Keratinocyte (primary cell): ENCODE measurements around the gene KLK3. TPM values are rescaled to one million over a fixed set of nuclear protein-coding genes. Genes with fewer than 3 reads are reported as not detected.

Experiments used
- DNase-seq: peaks from one replicate; pipeline ENCODE4 v3.0.0-alpha.2; 2011; ENCODE audit warnings: low read depth, missing footprints, low spot score
- FAIRE-seq: peaks from 2 replicates; lab custom pipeline; 2011; peaks lifted over from hg19 to GRCh38; lab: Jason Lieb, UNC
- H2AFZ ChIP-seq: 2 replicates; pipeline ENCODE4 v1.6.0; 2012; ENCODE audit warnings: low read length, control low read depth, inconsistent platforms; ENCODE audit not compliant: control insufficient read depth
- H3K27ac ChIP-seq: 2 replicates; pipeline ENCODE4 v1.5.1; 2011; ENCODE audit warnings: low read length; ENCODE audit not compliant: control insufficient read depth, insufficient read depth
- H3K27me3 ChIP-seq: 3 replicates; pipeline ENCODE4 v1.6.0; 2011; ENCODE audit warnings: low read length; ENCODE audit not compliant: control insufficient read depth, insufficient read depth; ENCODE audit errors: extremely low read depth
- H3K36me3 ChIP-seq, 2 experiments: 2 replicates in 1 of 2; 3 replicates in 1 of 2; pipeline ENCODE4 v1.5.1; 2011; ENCODE audit warnings: low read length in 2 of 2, mild to moderate bottlenecking in 1 of 2; ENCODE audit not compliant: control insufficient read depth in 2 of 2, insufficient read depth in 2 of 2; ENCODE audit errors: extremely low read depth in 1 of 2
- H3K4me1 ChIP-seq: 3 replicates; pipeline ENCODE4 v1.5.1; 2011; ENCODE audit warnings: low read length; ENCODE audit not compliant: control insufficient read depth, insufficient read depth; ENCODE audit errors: extremely low read depth
- H3K4me2 ChIP-seq: 3 replicates; pipeline ENCODE4 v1.6.0; 2011; ENCODE audit warnings: low read depth, low read length; ENCODE audit not compliant: control insufficient read depth, insufficient read depth; ENCODE audit errors: extremely low read depth
- H3K4me3 ChIP-seq, 3 experiments: fragments of 200-600 bp in 1 of 3; sonication (generic) in 1 of 3; 2 replicates in 2 of 3; 3 replicates in 1 of 3; pipeline ENCODE4 v1.5.1; 2011 to 2016; ENCODE audit warnings: low read length in 3 of 3, mild to moderate bottlenecking in 3 of 3, control low read depth in 2 of 3, inconsistent platforms in 1 of 3, low read depth in 1 of 3, mixed read lengths in 1 of 3, mixed run types in 1 of 3, moderate library complexity in 1 of 3; ENCODE audit not compliant: control insufficient read depth in 2 of 3, insufficient read depth in 2 of 3; ENCODE audit errors: extremely low read depth in 1 of 3
- H3K79me2 ChIP-seq: 2 replicates; pipeline ENCODE4 v1.6.0; 2012; ENCODE audit warnings: low read length; ENCODE audit not compliant: control insufficient read depth, insufficient read depth
- H3K9ac ChIP-seq: 3 replicates; pipeline ENCODE4 v1.6.0; 2011; ENCODE audit warnings: low read length; ENCODE audit not compliant: control insufficient read depth, insufficient read depth; ENCODE audit errors: extremely low read depth
- H3K9me1 ChIP-seq: 3 replicates; pipeline ENCODE4 v1.6.0; 2011; ENCODE audit warnings: low read length; ENCODE audit not compliant: control insufficient read depth, insufficient read depth; ENCODE audit errors: extremely low read depth
- H3K9me3 ChIP-seq: 2 replicates; pipeline ENCODE4 v1.5.1; 2012; ENCODE audit warnings: low read depth, low read length; ENCODE audit not compliant: control insufficient read depth
- H4K20me1 ChIP-seq: 3 replicates; pipeline ENCODE4 v1.6.0; 2011; ENCODE audit warnings: low read length; ENCODE audit not compliant: control insufficient read depth, insufficient read depth; ENCODE audit errors: extremely low read depth
- EZH2 ChIP-seq: IDR thresholded peaks from one replicate; pipeline ENCODE4 v1.6.1; 2012; ENCODE audit warnings: inconsistent platforms, mild to moderate bottlenecking, low read length, moderate library complexity
- dilution Hi-C: fragments of 300-500 bp; cut with MboI; formaldehyde crosslinking; loops from one replicate; pipeline ENCODE4 v1.7.0; 2020; ENCODE audit warnings: low sequenced_read_pairs; ENCODE audit not compliant: extremely low pct_ligation_motif_present
- polyA plus RNA-seq, 5 experiments: library from polyadenylated mRNA; depleted of rRNA in 3 of 5; stranded (reverse) in 3 of 5; stranded (forward) in 1 of 5; unstranded in 1 of 5; fragments of >200 nt; gene quantifications; 1 replicate in 1 of 5; 2 replicates in 3 of 5; 3 replicates in 1 of 5; pipeline versions ENCODE4 v1.2.1 to v1.2.3, GENCODE V29; 2011 to 2012; ENCODE audit warnings: missing spikeins in 2 of 5, low read depth in 1 of 5, low replicate concordance in 1 of 5
- TF ChIP-seq, protein P1 (sequence below), 3 experiments: IDR thresholded peaks in 1 of 3; conservative IDR thresholded peaks in 1 of 3; optimal IDR thresholded peaks in 1 of 3; 2 replicates in 2 of 3; 3 replicates in 1 of 3; pipeline versions ENCODE3 to v1.5.1; 2011; ENCODE audit warnings: low read length in 3 of 3, mild to moderate bottlenecking in 3 of 3, moderate library complexity in 2 of 3, control low read depth in 1 of 3, inconsistent platforms in 1 of 3; ENCODE audit not compliant: insufficient read depth in 2 of 3; ENCODE audit errors: extremely low read depth in 1 of 3

The KLK3 gene
- polyA plus RNA-seq, 1 donor (not counting 4 experiments of a cell fraction or from before 2014, with no cell fraction given) = not detected

DNA sequence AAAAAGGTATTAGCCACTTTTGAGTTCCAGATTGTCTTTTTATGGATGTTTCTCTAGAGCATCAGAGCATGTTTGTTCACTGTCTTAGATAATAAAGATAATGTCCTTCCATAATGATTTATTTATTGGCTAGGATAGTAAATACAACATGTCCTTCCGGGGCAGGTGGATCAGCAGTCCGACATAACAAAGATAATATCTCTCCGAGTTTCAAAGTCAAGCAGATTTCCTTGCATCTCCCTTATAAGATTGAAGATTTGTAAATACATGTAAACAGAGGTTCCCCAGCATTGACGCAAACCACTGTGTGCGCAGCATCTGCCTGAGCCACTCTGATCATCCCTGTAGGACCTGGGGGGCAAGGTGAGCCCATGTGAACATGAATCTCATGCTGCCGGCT, 12.6 kb upstream of the KLK3 start:
- DNase-seq (no peak), FAIRE-seq (no peak)
- Histone ChIP-seq H3K9me1 (no peaks in the 10 kb centered on the region), H2AFZ (no peak overlapping the region), H3K4me1 (peaks cover 2% of the 10 kb centered on the region), H3K9ac (no peak overlapping the region), H4K20me1 (no peaks in the 10 kb centered on the region), H3K9me3 (no peaks in the 10 kb centered on the region), H3K4me3 (no peak overlapping the region), H3K36me3 (no peaks in the 10 kb centered on the region), H3K79me2 (no peaks in the 10 kb centered on the region), H3K4me2 (no peak overlapping the region), H3K27ac (no peak overlapping the region), H3K27me3 (peaks cover 9% of the 10 kb centered on the region)
- no peak for TF ChIP-seq EZH2
- TF ChIP-seq, protein P1, sequence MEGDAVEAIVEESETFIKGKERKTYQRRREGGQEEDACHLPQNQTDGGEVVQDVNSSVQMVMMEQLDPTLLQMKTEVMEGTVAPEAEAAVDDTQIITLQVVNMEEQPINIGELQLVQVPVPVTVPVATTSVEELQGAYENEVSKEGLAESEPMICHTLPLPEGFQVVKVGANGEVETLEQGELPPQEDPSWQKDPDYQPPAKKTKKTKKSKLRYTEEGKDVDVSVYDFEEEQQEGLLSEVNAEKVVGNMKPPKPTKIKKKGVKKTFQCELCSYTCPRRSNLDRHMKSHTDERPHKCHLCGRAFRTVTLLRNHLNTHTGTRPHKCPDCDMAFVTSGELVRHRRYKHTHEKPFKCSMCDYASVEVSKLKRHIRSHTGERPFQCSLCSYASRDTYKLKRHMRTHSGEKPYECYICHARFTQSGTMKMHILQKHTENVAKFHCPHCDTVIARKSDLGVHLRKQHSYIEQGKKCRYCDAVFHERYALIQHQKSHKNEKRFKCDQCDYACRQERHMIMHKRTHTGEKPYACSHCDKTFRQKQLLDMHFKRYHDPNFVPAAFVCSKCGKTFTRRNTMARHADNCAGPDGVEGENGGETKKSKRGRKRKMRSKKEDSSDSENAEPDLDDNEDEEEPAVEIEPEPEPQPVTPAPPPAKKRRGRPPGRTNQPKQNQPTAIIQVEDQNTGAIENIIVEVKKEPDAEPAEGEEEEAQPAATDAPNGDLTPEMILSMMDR (optimal IDR thresholded peaks at IDR 0.05 in 1 of 3, IDR thresholded peaks at IDR 0.05 in 1 of 3, conservative IDR thresholded peaks at IDR 0.05 in 1 of 3; ENCODE audit: extremely low read depth in 1 of 3, insufficient read depth in 2 of 3, low read length in 3 of 3) = no peak
- dilution Hi-C loops = no loop called here

DNA sequence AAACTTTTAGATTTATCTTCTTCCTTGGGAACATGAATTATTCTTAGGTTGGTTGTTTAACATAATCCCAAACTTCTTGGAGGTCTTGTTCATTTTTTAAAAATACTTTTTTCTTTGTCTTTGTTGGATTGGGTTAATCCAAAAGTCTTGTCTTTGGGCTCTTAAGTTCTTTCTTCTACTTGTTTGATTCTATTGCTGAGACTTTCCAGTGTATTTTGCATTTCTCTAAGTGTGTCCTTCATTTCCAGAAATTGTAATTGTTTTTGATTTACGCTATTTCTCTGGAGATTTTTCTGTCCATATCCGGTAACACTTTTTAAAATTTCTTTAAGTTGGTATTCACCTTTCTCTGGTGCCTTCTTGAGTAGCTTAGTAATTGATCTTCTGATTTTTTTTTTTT, 11.5 kb upstream of the KLK3 start:
- Histone ChIP-seq H3K9me1 (no peaks in the 10 kb centered on the region), H3K36me3 (no peaks in the 10 kb centered on the region), H3K4me2 (no peak overlapping the region), H3K79me2 (no peaks in the 10 kb centered on the region), H3K9ac (no peak overlapping the region), H4K20me1 (no peaks in the 10 kb centered on the region), H3K4me3 (no peak overlapping the region), H3K27ac (no peak overlapping the region), H3K27me3 (peaks cover 9% of the 10 kb centered on the region), H3K4me1 (no peaks in the 10 kb centered on the region), H2AFZ (no peak overlapping the region), H3K9me3 (no peaks in the 10 kb centered on the region)
- FAIRE-seq (no peak), DNase-seq (no peak)
- dilution Hi-C loops = no loop called here
- TF ChIP-seq EZH2 = no peak
- TF ChIP-seq, protein P1 (optimal IDR thresholded peaks at IDR 0.05 in 1 of 3, IDR thresholded peaks at IDR 0.05 in 1 of 3, conservative IDR thresholded peaks at IDR 0.05 in 1 of 3; ENCODE audit: extremely low read depth in 1 of 3, insufficient read depth in 2 of 3, low read length in 3 of 3) = no peak
